Measurements from ENCODE around the gene BBLN.
"Not testable (repeated sequence)": the region's sequence is repeated elsewhere in the genome, so short reads cannot be mapped to it uniquely, and the experiment has no call there.

The BBLN gene

GRCh38 chr9:128159784-128160602 lies at the start of gene BBLN:
Gene BBLN (plus strand): TSS chr9:128160265. CDS start chr9:128160408, 143 bp downstream.
- peak; percentile 69 for DNase-seq (ENCODE audit: low read depth, low spot score)

- DNase-seq (ENCODE audit: low read depth, low spot score): not testable (repeated sequence)
These were observed 48.3 kb upstream of the BBLN start for GRCh38 chr9:128111726-128112125.

- no peak for DNase-seq (ENCODE audit: low read depth, low spot score)
These were observed 46.3 kb upstream of the BBLN start for GRCh38 chr9:128113526-128114325.

- DNase-seq (ENCODE audit: low read depth, low spot score): no peak
These were observed 45.5 kb upstream of the BBLN start for GRCh38 chr9:128114326-128115186.

- DNase-seq (ENCODE audit: low read depth, low spot score): no peak
These were observed 44.6 kb upstream of the BBLN start for GRCh38 chr9:128115187-128116103.

- DNase-seq (ENCODE audit: low read depth, low spot score): no peak
These were observed 43.7 kb upstream of the BBLN start for GRCh38 chr9:128116104-128117083.

GRCh38 chr9:128117613-128118471 lies 42.2 kb upstream of the BBLN start:
- peak; percentile 77 for DNase-seq (ENCODE audit: low read depth, low spot score)

GRCh38 chr9:128118472-128118857 lies 41.6 kb upstream of the BBLN start:
- no peak for DNase-seq (ENCODE audit: low read depth, low spot score)

- no peak for DNase-seq (ENCODE audit: low read depth, low spot score)
These were observed 40.9 kb upstream of the BBLN start for GRCh38 chr9:128118971-128119665.

- DNase-seq (ENCODE audit: low read depth, low spot score): no peak
These were observed 39.9 kb upstream of the BBLN start for GRCh38 chr9:128120061-128120740.

GRCh38 chr9:128120741-128121465 lies 39.2 kb upstream of the BBLN start:
- DNase-seq (ENCODE audit: low read depth, low spot score): no peak

GRCh38 chr9:128121466-128121810 lies 38.6 kb upstream of the BBLN start:
- no peak for DNase-seq (ENCODE audit: low read depth, low spot score)

- no peak for DNase-seq (ENCODE audit: low read depth, low spot score)
These were observed 37.9 kb upstream of the BBLN start for GRCh38 chr9:128121924-128122808.

GRCh38 chr9:128122809-128123175 lies 37.3 kb upstream of the BBLN start:
- no peak for DNase-seq (ENCODE audit: low read depth, low spot score)

GRCh38 chr9:128123451-128124080 lies 36.5 kb upstream of the BBLN start:
- DNase-seq (ENCODE audit: low read depth, low spot score): no peak

Data from smooth muscle cell of the brain vasculature (primary cell).